ENCODE data around the gene SPATA31D1. TPM values are rescaled to one million over a fixed set of nuclear protein-coding genes. Genes with fewer than 3 reads are reported as not detected.

The SPATA31D1 gene
- polyA plus RNA-seq, 1 of the 3 experiments (the other 2 are of a cell fraction) = not detected

- Histone ChIP-seq H3K79me2 (ENCODE audit: insufficient read depth) (no peaks in the 10 kb centered on the region), H3F3A (replicated peaks; ENCODE audit: insufficient read depth) (no peaks in the 10 kb centered on the region), H3K9me3 (no peaks in the 10 kb centered on the region), H3K4me3 (ENCODE audit: low read depth in 2 of 2, low read length in 1 of 2) (no peak overlapping the region), H3K27ac (ENCODE audit: low read depth in 2 of 2, low read length in 1 of 2) (no peak overlapping the region), H3K27me3 (ENCODE audit: insufficient read depth) (no peaks in the 10 kb centered on the region), H3K4me1 (ENCODE audit: control insufficient read depth in 1 of 2, insufficient read depth in 2 of 2, low read depth in 1 of 2, low read length in 1 of 2) (peaks cover 0 to 6% of the 10 kb centered on the region in 2 experiments; a peak in 1 of 4 replicates), H3K4me2 (no peak overlapping the region), H3K9me2 (no peaks in the 10 kb centered on the region), H3K9ac (no peak overlapping the region), H2AFZ (ENCODE audit: low read depth) (no peak overlapping the region), H4K20me1 (ENCODE audit: insufficient read depth) (no peaks in the 10 kb centered on the region), H3K36me3 (replicated peaks in 1 of 2; ENCODE audit: control insufficient read depth in 1 of 2, insufficient read depth in 2 of 2, low read length in 1 of 2) (no peaks in the 10 kb centered on the region)
- no peak for TF ChIP-seq RAD21 (IDR thresholded peaks at IDR 0.05; ENCODE audit: low read length)
- no peak for TF ChIP-seq USF1 (IDR thresholded peaks at IDR 0.05; ENCODE audit: borderline replicate concordance, low read depth)
- no peak for TF ChIP-seq CTCF (IDR thresholded peaks at IDR 0.05)
- TF ChIP-seq GABPA (IDR thresholded peaks at IDR 0.05; ENCODE audit: low read depth) = no peak
- TF ChIP-seq GATA2 (CRISPR knock-in tag; IDR thresholded peaks at IDR 0.05) = no peak
- no peak for TF ChIP-seq TAF1 (IDR thresholded peaks at IDR 0.05; ENCODE audit: borderline replicate concordance, low read depth, low read length)
- ChIA-PET POLR2A (no interaction called here), CTCF (no interaction called here)
- WGBS (ENCODE audit: low lambda C conversion rate) = 63% methylated on average over 5 of the region's 5 CpGs
- DNase-seq = no peak
These were observed 46.6 kb downstream of the SPATA31D1 start for GRCh38 chr9:82034956-82035731.

GRCh38 chr9:82036086-82036485, 47.5 kb downstream of the SPATA31D1 start:
- Histone ChIP-seq H3K9me3 (no peaks in the 10 kb centered on the region), H3K79me2 (ENCODE audit: insufficient read depth) (no peaks in the 10 kb centered on the region), H3K4me3 (ENCODE audit: low read depth in 2 of 2, low read length in 1 of 2) (no peak overlapping the region), H3K9ac (no peak overlapping the region), H3K27ac (ENCODE audit: low read depth in 2 of 2, low read length in 1 of 2) (no peak overlapping the region), H3K4me1 (ENCODE audit: control insufficient read depth in 1 of 2, insufficient read depth in 2 of 2, low read depth in 1 of 2, low read length in 1 of 2) (peaks cover 0 to 6% of the 10 kb centered on the region in 2 experiments; a peak in 1 of 4 replicates), H2AFZ (ENCODE audit: low read depth) (no peak overlapping the region), H3F3A (replicated peaks; ENCODE audit: insufficient read depth) (no peaks in the 10 kb centered on the region), H4K20me1 (ENCODE audit: insufficient read depth) (no peaks in the 10 kb centered on the region), H3K36me3 (replicated peaks in 1 of 2; ENCODE audit: control insufficient read depth in 1 of 2, insufficient read depth in 2 of 2, low read length in 1 of 2) (no peaks in the 10 kb centered on the region), H3K4me2 (no peak overlapping the region), H3K9me2 (no peaks in the 10 kb centered on the region), H3K27me3 (ENCODE audit: insufficient read depth) (no peaks in the 10 kb centered on the region)
- POLR2A ChIA-PET = no interaction called here
- no peak for DNase-seq
- CTCF ChIA-PET = no interaction called here
- TF ChIP-seq SMC3 (IDR thresholded peaks at IDR 0.05; ENCODE audit: low read depth, low read length) = no peak
- TF ChIP-seq EP300 (IDR thresholded peaks at IDR 0.05; ENCODE audit: borderline replicate concordance in 1 of 2, low read depth in 1 of 2, low read length in 1 of 2) = no peak
- TF ChIP-seq YY1 (IDR thresholded peaks at IDR 0.05; ENCODE audit: low read depth) = no peak
- no peak for TF ChIP-seq RCOR1 (IDR thresholded peaks at IDR 0.05; ENCODE audit: low read length)
- no peak for TF ChIP-seq MEF2A (IDR thresholded peaks at IDR 0.05; ENCODE audit: borderline replicate concordance, low read depth)
- no peak for TF ChIP-seq MXI1 (IDR thresholded peaks at IDR 0.05; ENCODE audit: low read depth, low read length)
- WGBS (ENCODE audit: low lambda C conversion rate) = 74% methylated on average over 4 of the region's 4 CpGs

All from SK-N-SH (cell line).